ENCODE measurements around the gene NIT1. TPM values are rescaled to one million over a fixed set of nuclear protein-coding genes. Genes with fewer than 3 reads are reported as not detected.

Gene NIT1
- total and polyA plus RNA-seq, 10 of the 15 experiments (the other 5 are each of a cell fraction or from before 2014, with no cell fraction given): 19.2 to 54.4 (median 28.3) TPM

DNA sequence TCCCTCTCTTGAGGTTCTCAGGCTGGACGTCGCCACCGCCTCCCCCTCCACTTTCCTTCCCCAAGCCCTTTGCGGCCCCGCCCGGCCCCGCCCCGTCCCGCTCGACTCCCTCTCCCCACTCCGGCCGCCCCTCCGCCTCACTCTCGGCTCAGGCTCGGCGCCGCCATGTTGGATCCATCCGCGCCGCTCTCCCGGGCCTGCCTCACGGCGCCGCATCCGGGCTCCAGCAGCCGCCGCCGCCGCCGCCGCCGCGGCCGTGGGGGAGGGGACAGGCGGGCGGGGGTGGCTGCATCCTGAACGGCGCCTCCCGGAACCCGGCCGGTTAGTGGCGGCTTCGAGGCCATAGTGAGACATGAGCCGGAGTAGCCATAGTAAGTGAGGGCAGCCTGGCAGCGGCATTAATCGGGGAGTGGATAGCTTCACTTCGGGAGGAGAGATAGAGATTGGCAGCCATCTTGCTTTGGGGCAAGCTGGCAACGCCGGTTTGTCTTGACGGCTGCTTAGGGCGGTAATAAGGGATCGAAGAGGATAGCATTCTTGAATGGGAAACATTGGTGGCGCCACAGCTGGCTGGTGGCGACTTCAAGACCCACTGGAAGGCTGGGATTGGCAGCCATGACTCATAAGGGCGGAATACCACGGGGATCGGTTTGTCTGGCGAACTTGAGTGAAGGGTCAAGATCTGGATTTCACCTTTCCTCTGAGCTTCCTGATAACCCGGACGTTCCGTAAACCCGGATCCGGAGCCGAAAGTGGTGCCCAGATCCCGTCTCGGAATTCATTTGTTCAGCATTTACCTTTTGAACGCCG, 14.7 kb downstream of the NIT1 start, which contains the start of gene DEDD (continued):
- TF ChIP-seq YBX1 (IDR thresholded peaks at IDR 0.05): no peak
- no peak for TF ChIP-seq SMARCA5 (IDR thresholded peaks at IDR 0.05)
- TF ChIP-seq HDGF (IDR thresholded peaks at IDR 0.05): no peak; the same call in 1 of the 2 replicates
- no peak for TF ChIP-seq RFX5 (IDR thresholded peaks at IDR 0.05; ENCODE audit: low read depth, low read length)
- peak; percentile 99 for TF ChIP-seq YY1 (IDR thresholded peaks at IDR 0.05; ENCODE audit: low read depth, low read length)
- no peak for TF ChIP-seq NFIC (IDR thresholded peaks at IDR 0.05; ENCODE audit: low read depth, low read length)
- TF ChIP-seq EZH2 (IDR thresholded peaks at IDR 0.05; ENCODE audit: borderline replicate concordance, control insufficient read depth, low read depth, low read length): no peak
- TF ChIP-seq, protein P1, sequence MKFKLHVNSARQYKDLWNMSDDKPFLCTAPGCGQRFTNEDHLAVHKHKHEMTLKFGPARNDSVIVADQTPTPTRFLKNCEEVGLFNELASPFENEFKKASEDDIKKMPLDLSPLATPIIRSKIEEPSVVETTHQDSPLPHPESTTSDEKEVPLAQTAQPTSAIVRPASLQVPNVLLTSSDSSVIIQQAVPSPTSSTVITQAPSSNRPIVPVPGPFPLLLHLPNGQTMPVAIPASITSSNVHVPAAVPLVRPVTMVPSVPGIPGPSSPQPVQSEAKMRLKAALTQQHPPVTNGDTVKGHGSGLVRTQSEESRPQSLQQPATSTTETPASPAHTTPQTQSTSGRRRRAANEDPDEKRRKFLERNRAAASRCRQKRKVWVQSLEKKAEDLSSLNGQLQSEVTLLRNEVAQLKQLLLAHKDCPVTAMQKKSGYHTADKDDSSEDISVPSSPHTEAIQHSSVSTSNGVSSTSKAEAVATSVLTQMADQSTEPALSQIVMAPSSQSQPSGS (IDR thresholded peaks at IDR 0.05; ENCODE audit: low read length): no peak
- TF ChIP-seq, protein P2, sequence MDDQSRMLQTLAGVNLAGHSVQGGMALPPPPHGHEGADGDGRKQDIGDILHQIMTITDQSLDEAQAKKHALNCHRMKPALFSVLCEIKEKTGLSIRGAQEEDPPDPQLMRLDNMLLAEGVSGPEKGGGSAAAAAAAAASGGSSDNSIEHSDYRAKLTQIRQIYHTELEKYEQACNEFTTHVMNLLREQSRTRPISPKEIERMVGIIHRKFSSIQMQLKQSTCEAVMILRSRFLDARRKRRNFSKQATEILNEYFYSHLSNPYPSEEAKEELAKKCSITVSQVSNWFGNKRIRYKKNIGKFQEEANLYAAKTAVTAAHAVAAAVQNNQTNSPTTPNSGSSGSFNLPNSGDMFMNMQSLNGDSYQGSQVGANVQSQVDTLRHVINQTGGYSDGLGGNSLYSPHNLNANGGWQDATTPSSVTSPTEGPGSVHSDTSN (IDR thresholded peaks at IDR 0.05; ENCODE audit: insufficient replicate concordance, low read depth, low read length): peak; percentile 5
- TF ChIP-seq RBBP5 (conservative IDR thresholded peaks at IDR 0.05): no peak
- peak in 1 of 2 experiments; percentile 33; a peak in 2 of 4 replicates for TF ChIP-seq ETV6 (conservative IDR thresholded peaks at IDR 0.05 in 1 of 2, IDR thresholded peaks at IDR 0.05 in 1 of 2; ENCODE audit: borderline replicate concordance in 1 of 2, low read depth in 1 of 2)
- 0 out of 2 replicates have a peak, but pooled peaks have one; percentile 25 for TF ChIP-seq RUNX3 (IDR thresholded peaks at IDR 0.05; ENCODE audit: low read length)
- TF ChIP-seq MYC (IDR thresholded peaks at IDR 0.05; ENCODE audit: insufficient read depth, insufficient read length, insufficient replicate concordance, low read length, severe bottlenecking): no peak
- TF ChIP-seq ZBED1 (IDR thresholded peaks at IDR 0.05; ENCODE audit: borderline replicate concordance): no peak
- TF ChIP-seq, protein P3, sequence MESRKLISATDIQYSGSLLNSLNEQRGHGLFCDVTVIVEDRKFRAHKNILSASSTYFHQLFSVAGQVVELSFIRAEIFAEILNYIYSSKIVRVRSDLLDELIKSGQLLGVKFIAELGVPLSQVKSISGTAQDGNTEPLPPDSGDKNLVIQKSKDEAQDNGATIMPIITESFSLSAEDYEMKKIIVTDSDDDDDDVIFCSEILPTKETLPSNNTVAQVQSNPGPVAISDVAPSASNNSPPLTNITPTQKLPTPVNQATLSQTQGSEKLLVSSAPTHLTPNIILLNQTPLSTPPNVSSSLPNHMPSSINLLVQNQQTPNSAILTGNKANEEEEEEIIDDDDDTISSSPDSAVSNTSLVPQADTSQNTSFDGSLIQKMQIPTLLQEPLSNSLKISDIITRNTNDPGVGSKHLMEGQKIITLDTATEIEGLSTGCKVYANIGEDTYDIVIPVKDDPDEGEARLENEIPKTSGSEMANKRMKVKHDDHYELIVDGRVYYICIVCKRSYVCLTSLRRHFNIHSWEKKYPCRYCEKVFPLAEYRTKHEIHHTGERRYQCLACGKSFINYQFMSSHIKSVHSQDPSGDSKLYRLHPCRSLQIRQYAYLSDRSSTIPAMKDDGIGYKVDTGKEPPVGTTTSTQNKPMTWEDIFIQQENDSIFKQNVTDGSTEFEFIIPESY (IDR thresholded peaks at IDR 0.05): no peak

All from GM12878 (cell line).